Osteoblast (primary cell): ENCODE results near the gene SPTAN1. TPM values are rescaled to one million over a fixed set of nuclear protein-coding genes. Genes with fewer than 3 reads are reported as not detected.
A peak's percentile ranks its signal among the peaks of the same experiment; 100 is the strongest.

Experiments used
- DNase-seq: peaks from one replicate; pipeline ENCODE4 v3.0.0; 2011; ENCODE audit warnings: low spot score, mixed read lengths; ENCODE audit not compliant: insufficient read length; ENCODE audit errors: missing footprints
- H2AFZ ChIP-seq: 2 replicates; pipeline ENCODE4 v1.6.0; 2011; ENCODE audit warnings: mild to moderate bottlenecking, low read length
- H3K27ac ChIP-seq: 2 replicates; pipeline ENCODE4 v1.5.1; 2011; ENCODE audit warnings: mild to moderate bottlenecking, low read depth, low read length, moderate library complexity
- H3K27me3 ChIP-seq: 2 replicates; pipeline ENCODE4 v1.6.0; 2012; ENCODE audit warnings: mild to moderate bottlenecking, control low read depth, inconsistent platforms, low read length, moderate library complexity; ENCODE audit not compliant: insufficient read depth
- H3K36me3 ChIP-seq: 2 replicates; pipeline ENCODE4 v1.5.1; 2011; ENCODE audit warnings: mild to moderate bottlenecking, low read length, control low read depth, moderate library complexity; ENCODE audit not compliant: insufficient read depth
- H3K4me1 ChIP-seq: 2 replicates; pipeline ENCODE4 v1.5.1; 2011; ENCODE audit warnings: mild to moderate bottlenecking, low read length, control low read depth, moderate library complexity; ENCODE audit not compliant: insufficient read depth
- H3K4me2 ChIP-seq: 2 replicates; pipeline ENCODE4 v1.6.0; 2011; ENCODE audit warnings: mild to moderate bottlenecking, low read length; ENCODE audit not compliant: insufficient read depth
- H3K4me3 ChIP-seq: fragments of 200-600 bp; sonication (generic); 3 replicates; pipeline ENCODE4 v1.5.1; 2012; ENCODE audit warnings: mild to moderate bottlenecking, low read length, inconsistent platforms; ENCODE audit not compliant: insufficient read depth
- H3K79me2 ChIP-seq: 2 replicates; pipeline ENCODE4 v1.6.0; 2012; ENCODE audit warnings: mild to moderate bottlenecking, low read length, control low read depth, inconsistent platforms; ENCODE audit not compliant: insufficient read depth
- H3K9me3 ChIP-seq: 2 replicates; pipeline ENCODE4 v1.5.1; 2011; ENCODE audit warnings: low read depth, low read length, control low read depth
- H4K20me1 ChIP-seq: 2 replicates; pipeline ENCODE4 v1.6.0; 2012; ENCODE audit warnings: mild to moderate bottlenecking, low read length, control low read depth; ENCODE audit not compliant: insufficient read depth
- total RNA-seq: library from RNA; depleted of rRNA; stranded (reverse); fragments of >200 nt; gene quantifications from 2 replicates; pipeline ENCODE4 v1.2.3, GENCODE V29; 2012
- TF ChIP-seq, protein P1 (sequence below): IDR thresholded peaks from 2 replicates; pipeline ENCODE4 v1.5.1; 2011; ENCODE audit warnings: mild to moderate bottlenecking, low read depth, low read length, moderate library complexity; ENCODE audit errors: extremely low read depth

Gene SPTAN1
- total RNA-seq, 1 donor, result 354 TPM

GRCh38 chr9:128556276-128556675 is 3.9 kb downstream of the SPTAN1 start:
- Histone ChIP-seq H3K27me3 (no peaks in the 10 kb centered on the region), H3K4me1 (peaks cover 62% of the 10 kb centered on the region), H3K9me3 (no peaks in the 10 kb centered on the region), H3K27ac (no peak overlapping the region), H4K20me1 (peaks cover 68% of the 10 kb centered on the region), H3K36me3 (peaks cover 5% of the 10 kb centered on the region), H2AFZ (no peak overlapping the region), H3K4me2 (no peak overlapping the region), H3K4me3 (no peak overlapping the region), H3K79me2 (peaks cover 80% of the 10 kb centered on the region)
- no peak for DNase-seq
- TF ChIP-seq, protein P1, sequence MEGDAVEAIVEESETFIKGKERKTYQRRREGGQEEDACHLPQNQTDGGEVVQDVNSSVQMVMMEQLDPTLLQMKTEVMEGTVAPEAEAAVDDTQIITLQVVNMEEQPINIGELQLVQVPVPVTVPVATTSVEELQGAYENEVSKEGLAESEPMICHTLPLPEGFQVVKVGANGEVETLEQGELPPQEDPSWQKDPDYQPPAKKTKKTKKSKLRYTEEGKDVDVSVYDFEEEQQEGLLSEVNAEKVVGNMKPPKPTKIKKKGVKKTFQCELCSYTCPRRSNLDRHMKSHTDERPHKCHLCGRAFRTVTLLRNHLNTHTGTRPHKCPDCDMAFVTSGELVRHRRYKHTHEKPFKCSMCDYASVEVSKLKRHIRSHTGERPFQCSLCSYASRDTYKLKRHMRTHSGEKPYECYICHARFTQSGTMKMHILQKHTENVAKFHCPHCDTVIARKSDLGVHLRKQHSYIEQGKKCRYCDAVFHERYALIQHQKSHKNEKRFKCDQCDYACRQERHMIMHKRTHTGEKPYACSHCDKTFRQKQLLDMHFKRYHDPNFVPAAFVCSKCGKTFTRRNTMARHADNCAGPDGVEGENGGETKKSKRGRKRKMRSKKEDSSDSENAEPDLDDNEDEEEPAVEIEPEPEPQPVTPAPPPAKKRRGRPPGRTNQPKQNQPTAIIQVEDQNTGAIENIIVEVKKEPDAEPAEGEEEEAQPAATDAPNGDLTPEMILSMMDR, result no peak

GRCh38 chr9:128556926-128557634 is 4.7 kb downstream of the SPTAN1 start:
- Histone ChIP-seq H2AFZ (no peak overlapping the region), H3K9me3 (no peaks in the 10 kb centered on the region), H3K36me3 (peaks cover 5% of the 10 kb centered on the region), H3K79me2 (peaks cover 87% of the 10 kb centered on the region), H4K20me1 (peaks cover 72% of the 10 kb centered on the region), H3K27me3 (no peaks in the 10 kb centered on the region), H3K27ac (peak overlapping the region; percentile 17), H3K4me3 (no peak overlapping the region), H3K4me2 (peak overlapping the region; percentile 27), H3K4me1 (peaks cover 56% of the 10 kb centered on the region)
- TF ChIP-seq, protein P1, result no peak
- no peak for DNase-seq

DNA sequence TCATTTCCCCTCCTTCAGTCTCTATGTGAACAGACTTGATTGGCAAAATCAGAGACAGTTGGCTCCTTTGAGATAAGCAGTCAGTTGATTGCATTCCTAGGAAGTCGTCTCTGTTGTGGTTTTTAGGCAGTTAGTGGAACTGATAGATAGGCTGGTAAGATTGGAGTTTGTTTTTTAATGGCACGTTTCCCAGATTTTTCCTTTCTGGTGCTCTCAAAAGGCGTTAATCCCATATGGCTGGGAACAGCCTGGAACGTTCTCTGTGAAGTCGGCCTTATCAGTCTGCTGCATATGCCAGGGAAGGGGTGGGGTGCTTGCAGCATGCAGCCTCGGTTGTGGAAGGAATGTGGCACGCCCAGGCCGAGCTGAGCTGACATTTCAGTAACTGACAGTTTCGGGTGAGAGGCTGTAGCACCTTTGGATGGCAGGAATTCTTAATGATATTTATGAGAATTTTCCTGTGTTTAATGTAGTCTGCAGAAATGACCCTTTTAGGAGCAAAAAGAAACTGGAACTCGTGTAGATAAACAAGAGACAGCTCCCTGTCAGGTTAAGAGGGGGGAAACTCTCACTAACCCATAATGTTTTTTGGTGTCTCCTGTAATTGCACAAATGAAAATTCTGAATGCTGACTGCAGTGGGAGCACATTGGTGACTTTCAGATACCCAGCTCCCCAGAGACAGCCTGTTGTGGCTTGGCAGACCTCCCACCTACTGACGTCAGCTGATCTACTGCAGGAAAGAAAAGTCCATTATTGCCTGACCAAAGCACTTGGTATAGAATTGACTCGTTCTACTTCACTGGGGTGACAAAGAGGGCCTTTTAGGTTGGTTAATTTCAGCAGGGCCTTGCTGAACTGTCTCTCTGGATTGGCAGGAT is 6.3 kb downstream of the SPTAN1 start:
- no peaks in the 10 kb centered on the region for H3K9me3 ChIP-seq
- H3K36me3 ChIP-seq, result peaks cover 9% of the 10 kb centered on the region
- TF ChIP-seq, protein P1, result no peak
- H3K4me2 ChIP-seq, result peak overlapping the region; percentile 80
- peak overlapping the region; percentile 84 for H3K27ac ChIP-seq
- H3K27me3 ChIP-seq, result no peaks in the 10 kb centered on the region
- peak overlapping the region; percentile 55 for H3K4me3 ChIP-seq
- H3K79me2 ChIP-seq, result peaks cover 90% of the 10 kb centered on the region
- DNase-seq, result peak; percentile 89
- H4K20me1 ChIP-seq, result peaks cover 74% of the 10 kb centered on the region
- H2AFZ ChIP-seq, result no peak overlapping the region
- peaks cover 55% of the 10 kb centered on the region for H3K4me1 ChIP-seq

GRCh38 chr9:128565578-128565977 is 13.2 kb downstream of the SPTAN1 start:
- Histone ChIP-seq H3K9me3 (no peaks in the 10 kb centered on the region), H3K27me3 (no peaks in the 10 kb centered on the region), H3K4me3 (no peak overlapping the region), H4K20me1 (peaks cover 37% of the 10 kb centered on the region), H3K27ac (no peak overlapping the region), H3K79me2 (peaks cover 84% of the 10 kb centered on the region), H2AFZ (no peak overlapping the region), H3K36me3 (peaks cover 43% of the 10 kb centered on the region), H3K4me1 (no peaks in the 10 kb centered on the region), H3K4me2 (no peak overlapping the region)
- TF ChIP-seq, protein P1, result no peak
- no peak for DNase-seq
